Trophoblast cell (in vitro differentiated cells and primary cell): ENCODE results near the gene CAPG.

Source experiments
- DNase-seq, 2 donors: peaks; one replicate each; pipeline ENCODE4 v3.0.0-alpha.2; 2016
- H2AFZ ChIP-seq: 2 replicates; pipeline ENCODE4 v1.6.1; 2013; ENCODE audit warnings: low read length, moderate library complexity, mild to moderate bottlenecking; ENCODE audit not compliant: insufficient read depth, poor library complexity
- H2AK5ac ChIP-seq: 2 replicates; pipeline ENCODE4 v1.6.1; 2013; ENCODE audit warnings: mild to moderate bottlenecking, low read length
- H2BK120ac ChIP-seq: 2 replicates; pipeline ENCODE4 v1.6.1; 2013; ENCODE audit warnings: low read length, mild to moderate bottlenecking, moderate library complexity; ENCODE audit not compliant: insufficient read depth, poor library complexity
- H2BK12ac ChIP-seq: 2 replicates; pipeline ENCODE4 v1.6.1; 2013; ENCODE audit warnings: mild to moderate bottlenecking, low read length, moderate library complexity
- H2BK5ac ChIP-seq: 2 replicates; pipeline ENCODE4 v1.6.1; 2013; ENCODE audit warnings: low read length, low read depth, moderate library complexity, mild to moderate bottlenecking; ENCODE audit not compliant: poor library complexity
- H3K14ac ChIP-seq: 2 replicates; pipeline ENCODE4 v1.6.1; 2013; ENCODE audit warnings: mild to moderate bottlenecking, low read length
- H3K18ac ChIP-seq: 2 replicates; pipeline ENCODE4 v1.6.1; 2013; ENCODE audit warnings: mild to moderate bottlenecking, low read length
- H3K23ac ChIP-seq: 2 replicates; pipeline ENCODE4 v1.6.1; 2013; ENCODE audit warnings: low read length
- H3K27ac ChIP-seq: 2 replicates; pipeline ENCODE4 v1.5.1; 2013; ENCODE audit warnings: low read depth, mild to moderate bottlenecking, inconsistent platforms, low read length, moderate library complexity
- H3K27me3 ChIP-seq: 2 replicates; pipeline ENCODE4 v1.6.1; 2013; ENCODE audit warnings: inconsistent platforms, mild to moderate bottlenecking, low read length, moderate library complexity; ENCODE audit not compliant: insufficient read depth
- H3K36me3 ChIP-seq, 2 experiments: 1 replicate in 1 of 2; 2 replicates in 1 of 2; pipeline ENCODE4 v1.6.1; 2013; ENCODE audit warnings: low read length in 2 of 2, mild to moderate bottlenecking in 2 of 2, moderate library complexity in 1 of 2; ENCODE audit not compliant: insufficient read depth in 2 of 2, control insufficient read depth in 1 of 2
- H3K4ac ChIP-seq: 2 replicates; pipeline ENCODE4 v1.6.1; 2013; ENCODE audit warnings: low read depth, mild to moderate bottlenecking, low read length, moderate library complexity
- H3K4me1 ChIP-seq, 2 experiments: 1 replicate in 1 of 2; 2 replicates in 1 of 2; pipeline ENCODE4 v1.6.1; 2013; ENCODE audit warnings: low read length in 2 of 2, mild to moderate bottlenecking in 2 of 2, moderate library complexity in 1 of 2; ENCODE audit not compliant: insufficient read depth in 2 of 2, control insufficient read depth in 1 of 2
- H3K4me2 ChIP-seq: 2 replicates; pipeline ENCODE4 v1.6.1; 2013; ENCODE audit warnings: inconsistent platforms, mild to moderate bottlenecking, low read length, moderate library complexity
- H3K4me3 ChIP-seq: 2 replicates; pipeline ENCODE4 v1.5.1; 2013; ENCODE audit warnings: mild to moderate bottlenecking, low read depth, low read length, inconsistent platforms
- H3K79me1 ChIP-seq: one replicate; pipeline ENCODE4 v1.6.1; 2013; ENCODE audit warnings: low read length
- H3K79me2 ChIP-seq: 2 replicates; pipeline ENCODE4 v1.6.1; 2013; ENCODE audit warnings: low read length, mild to moderate bottlenecking; ENCODE audit not compliant: control insufficient read depth, insufficient read depth, poor library complexity
- H3K9ac ChIP-seq: 2 replicates; pipeline ENCODE4 v1.6.1; 2013; ENCODE audit warnings: mild to moderate bottlenecking, low read length
- H3K9me3 ChIP-seq: 2 replicates; pipeline ENCODE4 v1.6.1; 2013; ENCODE audit warnings: low read depth, mild to moderate bottlenecking, control low read depth, inconsistent platforms, low read length; ENCODE audit not compliant: insufficient read depth
- H4K12ac ChIP-seq: 2 replicates; pipeline ENCODE4 v1.6.1; 2013; ENCODE audit warnings: low read depth, mild to moderate bottlenecking, low read length, moderate library complexity
- H4K8ac ChIP-seq: 2 replicates; pipeline ENCODE4 v1.6.1; 2013; ENCODE audit warnings: low read depth, mild to moderate bottlenecking, low read length, moderate library complexity
- H4K91ac ChIP-seq: one replicate; pipeline ENCODE4 v1.6.1; 2013; ENCODE audit warnings: low read depth, mild to moderate bottlenecking, low read length, moderate library complexity
- WGBS: extraction: QIAGEN DNeasy Blood & Tissue Kit; methylation state at CpG from one replicate; pipeline ENCODE4 v1.1.7; 2013; ENCODE audit warnings: missing lambda C conversion rate; ENCODE audit not compliant: insufficient read length, insufficient coverage; ENCODE audit errors: extremely low coverage; 5-methylcytosine and 5-hydroxymethylcytosine counted together

The CAPG gene

DNA sequence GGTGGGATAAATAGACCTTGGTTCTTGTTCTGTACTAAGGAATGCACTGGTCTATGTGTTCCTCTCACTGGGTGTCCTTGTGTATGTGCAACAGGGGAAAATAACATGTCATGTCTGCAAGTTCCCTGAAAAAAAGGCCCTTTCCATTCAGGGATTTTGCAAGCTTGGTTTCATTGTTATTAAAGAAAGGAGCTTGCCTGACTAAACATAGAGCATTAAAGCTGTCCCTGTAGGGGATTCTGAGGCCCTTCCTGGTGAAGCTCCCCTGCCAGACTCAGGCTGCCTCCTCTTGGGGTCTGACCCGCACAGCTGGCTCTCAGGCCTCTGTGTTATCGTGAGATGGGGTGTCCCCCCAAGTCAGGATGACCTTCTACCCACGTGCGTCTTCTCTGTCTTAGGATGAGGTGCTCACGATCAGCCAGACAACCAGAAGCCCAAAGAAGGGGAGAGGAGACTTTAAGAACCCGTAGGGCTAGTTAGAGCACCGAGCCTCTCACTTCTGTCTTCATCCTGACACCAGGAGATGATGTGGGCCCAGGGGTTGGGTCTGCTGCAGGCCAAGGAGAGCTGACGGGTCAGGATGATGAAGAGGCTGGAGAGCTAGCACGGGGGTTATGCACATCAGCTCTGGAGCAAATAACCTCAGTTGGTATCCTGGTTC is 21.2 kb downstream of the CAPG start:
- no CpG with 5 or more reads among the region's 9 CpGs for WGBS

DNA sequence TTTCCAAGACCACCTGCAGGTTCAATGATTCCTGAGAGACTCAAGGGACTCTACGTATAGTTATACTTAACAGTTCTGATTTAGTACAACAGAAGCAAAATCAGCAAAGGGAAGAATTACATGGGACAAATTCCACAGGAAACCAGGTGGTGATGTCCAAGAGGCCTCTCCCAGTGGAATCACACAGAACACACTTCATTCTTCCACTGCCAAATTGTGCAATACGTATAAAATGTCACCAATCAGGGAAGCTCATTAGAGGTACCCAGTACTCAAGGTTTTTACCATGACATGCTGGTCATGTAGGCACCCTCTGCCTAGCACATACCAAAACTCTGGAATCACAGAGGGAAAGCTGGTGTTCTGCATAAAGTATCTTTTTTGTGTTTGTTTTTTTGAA is 22.4 kb downstream of the CAPG start:
- H2BK12ac ChIP-seq, result no peak overlapping the region
- H3K27ac ChIP-seq, result no peak overlapping the region
- no peak overlapping the region for H3K9ac ChIP-seq
- no peak overlapping the region for H4K8ac ChIP-seq
- no peaks in the 10 kb centered on the region for H3K79me2 ChIP-seq
- H3K36me3 ChIP-seq, result peaks cover 31 to 38% of the 10 kb centered on the region in 2 experiments
- H3K9me3 ChIP-seq, result no peaks in the 10 kb centered on the region
- no peaks in the 10 kb centered on the region for H3K27me3 ChIP-seq
- no peak overlapping the region for H2AFZ ChIP-seq
- H2BK120ac ChIP-seq, result no peak overlapping the region
- no peaks in the 10 kb centered on the region for H3K79me1 ChIP-seq
- no peak overlapping the region for H3K23ac ChIP-seq
- no peak overlapping the region for H3K14ac ChIP-seq
- H3K4me1 ChIP-seq, result no peaks in the 10 kb centered on the region
- H3K4me2 ChIP-seq, result no peak overlapping the region
- H3K4ac ChIP-seq, result no peak overlapping the region
- DNase-seq, result peak; percentile 18 to 75
- no peak overlapping the region for H3K18ac ChIP-seq
- H4K12ac ChIP-seq, result no peak overlapping the region
- H2BK5ac ChIP-seq, result no peak overlapping the region
- no peak overlapping the region for H3K4me3 ChIP-seq
- H2AK5ac ChIP-seq, result no peak overlapping the region
- H4K91ac ChIP-seq, result no peak overlapping the region
- WGBS, result no CpG with 5 or more reads among the region's 2 CpGs

More for the DNA sequence above, 21.2 kb downstream of the CAPG start:
- Histone ChIP-seq H3K4me3 (no peak overlapping the region), H3K23ac (no peak overlapping the region), H3K27me3 (no peaks in the 10 kb centered on the region), H2BK5ac (no peak overlapping the region), H3K79me2 (no peaks in the 10 kb centered on the region), H4K12ac (no peak overlapping the region), H2AFZ (no peak overlapping the region), H4K91ac (no peak overlapping the region), H4K8ac (no peak overlapping the region), H2BK120ac (no peak overlapping the region), H3K9ac (no peak overlapping the region), H3K9me3 (no peaks in the 10 kb centered on the region), H3K27ac (no peak overlapping the region), H3K79me1 (no peaks in the 10 kb centered on the region), H3K4me2 (no peak overlapping the region), H3K36me3 (peaks cover 35 to 37% of the 10 kb centered on the region in 2 experiments), H2AK5ac (no peak overlapping the region), H3K14ac (no peak overlapping the region), H3K4me1 (no peaks in the 10 kb centered on the region), H2BK12ac (no peak overlapping the region), H3K4ac (no peak overlapping the region), H3K18ac (no peak overlapping the region)
- DNase-seq, result no peak

DNA sequence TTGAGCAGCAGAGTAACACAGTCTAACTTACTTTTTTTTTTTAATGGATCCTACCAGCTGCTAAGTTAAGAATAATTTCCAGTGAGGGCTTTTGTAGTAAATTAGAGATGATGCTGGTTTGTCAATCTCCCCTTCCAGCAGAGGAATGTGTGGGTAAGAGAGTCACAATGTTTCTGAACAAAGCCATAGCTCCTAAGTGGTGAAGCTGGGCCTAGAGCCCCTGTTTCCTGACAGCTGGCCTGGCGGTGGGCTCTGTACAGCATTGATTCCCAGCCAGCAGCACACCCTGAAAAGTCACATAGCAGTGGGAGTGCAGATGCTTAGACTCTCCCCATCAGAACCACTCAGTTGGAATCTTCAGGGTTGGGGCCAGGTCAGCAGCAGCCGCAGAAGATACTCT is 24.4 kb downstream of the CAPG start:
- Histone ChIP-seq H4K91ac (no peak overlapping the region), H2AK5ac (no peak overlapping the region), H3K4ac (no peak overlapping the region), H2BK5ac (no peak overlapping the region), H3K14ac (no peak overlapping the region), H2BK120ac (no peak overlapping the region), H4K8ac (no peak overlapping the region), H3K27ac (no peak overlapping the region), H3K4me3 (no peak overlapping the region), H3K79me2 (no peaks in the 10 kb centered on the region), H3K27me3 (no peaks in the 10 kb centered on the region), H2BK12ac (no peak overlapping the region), H3K79me1 (no peaks in the 10 kb centered on the region), H3K18ac (no peak overlapping the region), H3K23ac (no peak overlapping the region), H3K9ac (no peak overlapping the region), H3K36me3 (peaks cover 16 to 29% of the 10 kb centered on the region in 2 experiments), H4K12ac (no peak overlapping the region), H3K9me3 (no peaks in the 10 kb centered on the region), H2AFZ (no peak overlapping the region), H3K4me1 (no peaks in the 10 kb centered on the region), H3K4me2 (no peak overlapping the region)
- no peak for DNase-seq
- no CpG with 5 or more reads among the region's 2 CpGs for WGBS

DNA sequence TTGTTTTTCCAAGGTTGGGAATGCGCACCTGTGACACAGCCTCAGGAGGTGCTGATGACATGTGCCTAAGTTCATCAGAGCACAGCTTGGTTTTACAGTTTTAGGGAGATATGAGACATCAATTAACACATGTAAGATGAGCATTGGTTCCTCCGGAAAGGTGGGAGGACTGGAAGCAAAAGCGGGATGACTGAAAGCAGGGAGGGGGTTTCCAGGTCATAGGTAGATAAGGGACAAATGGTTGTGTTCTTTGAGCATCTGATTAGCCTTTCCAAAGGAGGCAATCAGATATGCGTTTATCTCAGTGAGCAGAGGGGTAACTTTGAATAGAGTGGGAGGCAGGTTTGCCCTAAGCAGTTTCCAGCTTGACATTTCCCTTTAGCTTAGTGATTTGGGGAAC is 26.3 kb downstream of the CAPG start:
- H3K79me1 ChIP-seq, result no peaks in the 10 kb centered on the region
- no peak overlapping the region for H3K9ac ChIP-seq
- H3K79me2 ChIP-seq, result no peaks in the 10 kb centered on the region
- H2BK5ac ChIP-seq, result no peak overlapping the region
- no peak overlapping the region for H2BK12ac ChIP-seq
- no peak overlapping the region for H4K91ac ChIP-seq
- H3K9me3 ChIP-seq, result no peaks in the 10 kb centered on the region
- DNase-seq, result no peak
- WGBS, result no CpG with 5 or more reads among the region's 4 CpGs
- H3K36me3 ChIP-seq, result peaks cover 7 to 21% of the 10 kb centered on the region in 2 experiments
- H4K8ac ChIP-seq, result no peak overlapping the region
- no peak overlapping the region for H3K4ac ChIP-seq
- H3K14ac ChIP-seq, result no peak overlapping the region
- no peak overlapping the region for H2AK5ac ChIP-seq
- H3K18ac ChIP-seq, result no peak overlapping the region
- H3K27ac ChIP-seq, result no peak overlapping the region
- H4K12ac ChIP-seq, result no peak overlapping the region
- H2BK120ac ChIP-seq, result no peak overlapping the region
- H3K27me3 ChIP-seq, result no peaks in the 10 kb centered on the region
- H3K23ac ChIP-seq, result no peak overlapping the region
- no peak overlapping the region for H3K4me3 ChIP-seq
- no peaks in the 10 kb centered on the region for H3K4me1 ChIP-seq
- H3K4me2 ChIP-seq, result no peak overlapping the region
- H2AFZ ChIP-seq, result no peak overlapping the region
